HCT116 (cell line): ENCODE data around the gene GDNF. TPM values are rescaled to one million over a fixed set of nuclear protein-coding genes. Genes with fewer than 3 reads are reported as not detected.

ENCODE experiments used
- ATAC-seq: fragments of 200-7000 bp; cut with Tn5 transposase; 2 replicates; pipeline ENCODE4 v1.9.1; 2020; ENCODE audit warnings: mild to moderate bottlenecking, moderate library complexity
- BruUV-seq: library from RNA; stranded (reverse); fragments of 400-500 nt; replicated peaks from 2 replicates; lab custom pipeline; 2021; lab: Mats Ljungman, UMichigan
- CTCF ChIA-PET: fragments of 300-600 bp; sonication (Branson Sonifier 250); formaldehyde crosslinking; loops from one replicate; lab custom pipeline; 2021; ENCODE audit warnings: antibody characterized with exemption; lab: Charles Lee
- POLR2A ChIA-PET: fragments of 300-600, 350-600 bp; sonication (Branson Sonifier 250); formaldehyde crosslinking; loops from one replicate; lab custom pipeline; 2021; ENCODE audit warnings: antibody characterized with exemption; lab: Charles Lee
- RAD21 ChIA-PET, 2 experiments: fragments of 300-600 bp; sonication (Branson Sonifier 250); formaldehyde crosslinking; loops; one replicate each; lab custom pipeline; 2023; ENCODE audit warnings: low total read pairs in 2 of 2; ENCODE audit not compliant: uncharacterized antibody in 2 of 2, unreplicated experiment in 2 of 2, low non-redundant PET in 1 of 2; lab: Charles Lee
- DNase-seq: peaks from one replicate; pipeline ENCODE4 v3.0.0-alpha.2; 2010; ENCODE audit warnings: low read depth, low spot score
- H2AFZ ChIP-seq: fragments of 200-600 bp; shearing (Covaris generic), sonication (generic); 2 replicates; pipeline ENCODE4 v1.6.1; 2017; ENCODE audit warnings: low read depth, mixed run types, mixed read lengths, antibody characterized with exemption, low read length; ENCODE audit not compliant: poor library complexity, severe bottlenecking
- H3K27ac ChIP-seq: 2 replicates; pipeline ENCODE4 v1.5.1; 2012; ENCODE audit warnings: low read depth, low read length
- H3K27me3 ChIP-seq: fragments of 200-600 bp; sonication (generic); 2 replicates; pipeline ENCODE4 v1.6.1; 2016; ENCODE audit warnings: mixed run types, low read length, mixed read lengths; ENCODE audit not compliant: insufficient read depth
- H3K36me3 ChIP-seq, 2 experiments: fragments of 200-500 bp in 1 of 2; fragments of 200-600 bp in 1 of 2; sonication (Bioruptor generic) in 1 of 2; sonication (generic) in 1 of 2; 2 replicates each; pipeline versions ENCODE4 v1.5.1 to v1.6.1; 2014 to 2016; ENCODE audit warnings: low read length in 2 of 2, inconsistent platforms in 1 of 2, mixed read lengths in 1 of 2, mixed run types in 1 of 2; ENCODE audit not compliant: insufficient read depth in 2 of 2, control insufficient read depth in 1 of 2
- H3K4me1 ChIP-seq, 2 experiments: fragments of 200-600 bp in 1 of 2; sonication (generic) in 1 of 2; 2 replicates each; pipeline versions ENCODE4 v1.5.1 to v1.6.1; 2012 to 2017; ENCODE audit warnings: low read length in 2 of 2, inconsistent platforms in 1 of 2, mild to moderate bottlenecking in 1 of 2, mixed read lengths in 1 of 2, mixed run types in 1 of 2, moderate library complexity in 1 of 2; ENCODE audit not compliant: insufficient read depth in 2 of 2, control insufficient read depth in 1 of 2
- H3K4me2 ChIP-seq: fragments of 200-600 bp; sonication (generic); 2 replicates; pipeline ENCODE4 v1.6.1; 2017; ENCODE audit warnings: mixed run types, low read length, mixed read lengths
- H3K4me3 ChIP-seq, 2 experiments: fragments of 200-600 bp in 1 of 2; sonication (generic) in 1 of 2; replicated peaks in 1 of 2; 2 replicates each; pipeline ENCODE4 v1.5.1; 2011 to 2016; ENCODE audit warnings: low read length in 2 of 2, control low read depth in 1 of 2, low read depth in 1 of 2, mild to moderate bottlenecking in 1 of 2, mixed read lengths in 1 of 2, mixed run types in 1 of 2
- H3K79me2 ChIP-seq: fragments of 200-600 bp; sonication (generic); 2 replicates; pipeline ENCODE4 v1.6.1; 2017; ENCODE audit warnings: mild to moderate bottlenecking, mixed run types, low read length, moderate library complexity, mixed read lengths; ENCODE audit not compliant: insufficient read depth
- H3K9ac ChIP-seq: fragments of 200-600 bp; sonication (generic); 2 replicates; pipeline ENCODE4 v1.6.1; 2016; ENCODE audit warnings: low read length, mixed read lengths
- H3K9me2 ChIP-seq: fragments of 200-600 bp; sonication (generic), shearing (Covaris generic); 2 replicates; pipeline ENCODE4 v1.6.1; 2017; ENCODE audit warnings: mixed run types, mild to moderate bottlenecking, moderate library complexity; ENCODE audit not compliant: insufficient read depth
- H3K9me3 ChIP-seq, 2 experiments: fragments of 200-500 bp in 1 of 2; fragments of 200-600 bp in 1 of 2; sonication (Bioruptor generic) in 1 of 2; sonication (generic) in 1 of 2; 2 replicates each; pipeline ENCODE4 v1.6.1; 2014 to 2017; ENCODE audit warnings: low read length in 2 of 2, mixed read lengths in 2 of 2, inconsistent platforms in 1 of 2, low read depth in 1 of 2, mild to moderate bottlenecking in 1 of 2, mixed run types in 1 of 2, moderate library complexity in 1 of 2; ENCODE audit not compliant: control insufficient read depth in 1 of 2, insufficient read depth in 1 of 2
- H4K20me1 ChIP-seq: fragments of 200-600 bp; sonication (generic), shearing (Covaris generic); 2 replicates; pipeline ENCODE4 v1.6.1; 2017; ENCODE audit warnings: mixed run types, mild to moderate bottlenecking, moderate library complexity; ENCODE audit not compliant: insufficient read depth
- EGR1 ChIP-seq: IDR thresholded peaks from 2 replicates; pipeline ENCODE4 v1.6.1; 2012; ENCODE audit warnings: low read depth
- ELF1 ChIP-seq: IDR thresholded peaks from 2 replicates; pipeline ENCODE4 v1.6.1; 2012; ENCODE audit warnings: low read depth, borderline replicate concordance
- EZH2 ChIP-seq: fragments of 200-600 bp; sonication (generic); IDR thresholded peaks from 2 replicates; pipeline ENCODE4 v1.6.1; 2017; ENCODE audit warnings: antibody characterized with exemption, mixed run types
- EZH2phosphoT487 ChIP-seq: fragments of 200-600 bp; IDR thresholded peaks from 2 replicates; pipeline ENCODE4 v1.6.1; 2018; ENCODE audit warnings: antibody characterized with exemption, borderline replicate concordance
- JUND ChIP-seq: IDR thresholded peaks from 2 replicates; pipeline ENCODE4 v1.6.1; 2012
- POLR2AphosphoS5 ChIP-seq: IDR thresholded peaks from 2 replicates; pipeline ENCODE4 v1.6.1; 2011; ENCODE audit warnings: mild to moderate bottlenecking, low read depth, low read length, moderate library complexity
- SIN3A ChIP-seq: IDR thresholded peaks from 2 replicates; pipeline ENCODE4 v1.6.1; 2012; ENCODE audit warnings: low read depth
- SRF ChIP-seq: IDR thresholded peaks from 2 replicates; pipeline ENCODE4 v1.6.1; 2012; ENCODE audit warnings: low read depth
- TCF7L2 ChIP-seq: IDR thresholded peaks from 2 replicates; pipeline ENCODE4 v1.7.0; 2011; ENCODE audit warnings: borderline replicate concordance, inconsistent platforms; ENCODE audit not compliant: insufficient read depth, insufficient read length; ENCODE audit errors: extremely low read depth
- ZNF274 ChIP-seq: fragments of 200-500 bp; sonication (Bioruptor generic); IDR thresholded peaks from 2 replicates; pipeline ENCODE4 v1.6.1; 2014; ENCODE audit warnings: mild to moderate bottlenecking, low read depth, low read length, inconsistent platforms
- intact Hi-C: fragments of 100-400 bp; cut with micrococcal nuclease; formaldehyde crosslinking; loops from 2 replicates; pipeline ENCODE4 v1.10.0; 2022
- total RNA-seq: library from RNA; stranded (reverse); gene quantifications from one replicate; pipeline ENCODE4 v1.2.1, GENCODE V29; 2021; ENCODE audit not compliant: unreplicated experiment
- TF ChIP-seq, protein P1 (sequence below): IDR thresholded peaks from 2 replicates; pipeline ENCODE4 v1.6.1; 2011; ENCODE audit warnings: mild to moderate bottlenecking, low read length, moderate library complexity; ENCODE audit not compliant: insufficient replicate concordance; ENCODE audit errors: extremely low read depth
- TF ChIP-seq, protein P2 (sequence below): IDR thresholded peaks from 2 replicates; pipeline ENCODE4 v1.6.1; 2012

Gene GDNF
- total RNA-seq, 1 experiment from 2014 or later = not detected

DNA sequence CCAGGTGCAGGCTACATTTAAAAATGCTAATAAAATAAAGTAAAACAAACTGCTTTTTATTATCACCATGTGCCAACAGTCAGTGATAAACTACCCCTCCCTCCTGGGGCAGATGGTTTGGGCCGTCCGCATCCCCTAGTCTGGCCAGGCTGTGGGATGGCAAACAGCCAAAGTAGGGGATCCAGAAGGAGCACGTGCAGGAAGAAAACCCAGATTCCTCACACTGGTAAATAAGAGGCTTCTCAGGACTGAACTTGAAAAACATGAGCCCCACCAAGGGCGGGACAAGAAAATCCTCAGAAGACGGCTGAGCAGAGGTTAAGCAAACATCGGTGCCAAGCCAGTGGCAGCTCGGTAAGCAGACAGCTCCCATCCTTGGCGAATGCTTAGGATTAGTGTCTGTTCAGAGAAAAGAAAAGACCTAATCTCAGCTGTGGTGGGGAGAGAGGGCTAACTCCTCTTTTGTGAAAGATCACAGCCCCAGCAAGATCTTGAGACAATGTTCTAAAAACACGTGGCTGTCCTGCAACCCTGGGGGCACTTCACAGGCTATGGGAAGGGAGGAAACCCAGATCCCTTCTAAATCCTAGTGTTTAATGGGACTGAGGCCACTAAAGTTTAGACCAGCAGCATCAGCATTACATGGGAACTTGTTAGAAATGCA is 46.5 kb upstream of the GDNF start:
- H3K9me2 ChIP-seq = no peaks in the 10 kb centered on the region
- no peaks in the 10 kb centered on the region for H3K79me2 ChIP-seq
- H3K9ac ChIP-seq = no peak overlapping the region
- no peak for DNase-seq
- H4K20me1 ChIP-seq = no peaks in the 10 kb centered on the region
- ATAC-seq = no peak
- ChIA-PET RAD21 (no interaction called here), POLR2A (no interaction called here), CTCF (no interaction called here)
- no peak overlapping the region for H3K27ac ChIP-seq
- TF ChIP-seq TCF7L2 = no peak
- TF ChIP-seq SIN3A = no peak
- no peak for TF ChIP-seq SRF
- no peak for TF ChIP-seq ELF1
- TF ChIP-seq EGR1 = no peak
- TF ChIP-seq, protein P1, sequence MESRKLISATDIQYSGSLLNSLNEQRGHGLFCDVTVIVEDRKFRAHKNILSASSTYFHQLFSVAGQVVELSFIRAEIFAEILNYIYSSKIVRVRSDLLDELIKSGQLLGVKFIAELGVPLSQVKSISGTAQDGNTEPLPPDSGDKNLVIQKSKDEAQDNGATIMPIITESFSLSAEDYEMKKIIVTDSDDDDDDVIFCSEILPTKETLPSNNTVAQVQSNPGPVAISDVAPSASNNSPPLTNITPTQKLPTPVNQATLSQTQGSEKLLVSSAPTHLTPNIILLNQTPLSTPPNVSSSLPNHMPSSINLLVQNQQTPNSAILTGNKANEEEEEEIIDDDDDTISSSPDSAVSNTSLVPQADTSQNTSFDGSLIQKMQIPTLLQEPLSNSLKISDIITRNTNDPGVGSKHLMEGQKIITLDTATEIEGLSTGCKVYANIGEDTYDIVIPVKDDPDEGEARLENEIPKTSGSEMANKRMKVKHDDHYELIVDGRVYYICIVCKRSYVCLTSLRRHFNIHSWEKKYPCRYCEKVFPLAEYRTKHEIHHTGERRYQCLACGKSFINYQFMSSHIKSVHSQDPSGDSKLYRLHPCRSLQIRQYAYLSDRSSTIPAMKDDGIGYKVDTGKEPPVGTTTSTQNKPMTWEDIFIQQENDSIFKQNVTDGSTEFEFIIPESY = no peak
- TF ChIP-seq, protein P2, sequence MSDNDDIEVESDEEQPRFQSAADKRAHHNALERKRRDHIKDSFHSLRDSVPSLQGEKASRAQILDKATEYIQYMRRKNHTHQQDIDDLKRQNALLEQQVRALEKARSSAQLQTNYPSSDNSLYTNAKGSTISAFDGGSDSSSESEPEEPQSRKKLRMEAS = no peak
- no peak for TF ChIP-seq POLR2AphosphoS5
- no peak for TF ChIP-seq EZH2phosphoT487
- TF ChIP-seq EZH2 = no peak
- TF ChIP-seq JUND = no peak
- TF ChIP-seq ZNF274 = no peak
- no peaks in the 10 kb centered on the region for H3K27me3 ChIP-seq
- intact Hi-C loops = no loop called here
- H3K9me3 ChIP-seq = no peaks in the 10 kb centered on the region
- H3K36me3 ChIP-seq = no peaks in the 10 kb centered on the region
- no peak overlapping the region for H3K4me2 ChIP-seq
- H2AFZ ChIP-seq = no peak overlapping the region
- no peak overlapping the region for H3K4me3 ChIP-seq
- BruUV-seq = no TSS peak
- H3K4me1 ChIP-seq = peaks cover 0 to 25% of the 10 kb centered on the region in 2 experiments; a peak in 2 of 4 replicates
